Mesenteric fat pad (tissue), 1 donor: ENCODE data around the gene HNRNPH2. TPM values are rescaled to one million over a fixed set of nuclear protein-coding genes. Genes with fewer than 3 reads are reported as not detected.

Source experiments
- DNase-seq: peaks from one replicate; pipeline ENCODE4 v3.0.0-alpha.2; 2020; ENCODE audit warnings: low spot score
- long read RNA-seq: library from polyadenylated mRNA; unstranded; transcript quantifications from one replicate; pipeline ENCODE4 v2.0.0, GENCODE V29; 2020
- total RNA-seq: library from RNA; stranded (reverse); fragmentation: NEBNext Ultra II Directional; extraction: Animal tissue kit (Norgen Biotek cat#: 25700); gene quantifications from one replicate; pipeline ENCODE4 v1.2.1, GENCODE V29; 2021
- donor health status: DM: yes; HTN: yes; CAD: no.

HNRNPH2 gene, protein sequence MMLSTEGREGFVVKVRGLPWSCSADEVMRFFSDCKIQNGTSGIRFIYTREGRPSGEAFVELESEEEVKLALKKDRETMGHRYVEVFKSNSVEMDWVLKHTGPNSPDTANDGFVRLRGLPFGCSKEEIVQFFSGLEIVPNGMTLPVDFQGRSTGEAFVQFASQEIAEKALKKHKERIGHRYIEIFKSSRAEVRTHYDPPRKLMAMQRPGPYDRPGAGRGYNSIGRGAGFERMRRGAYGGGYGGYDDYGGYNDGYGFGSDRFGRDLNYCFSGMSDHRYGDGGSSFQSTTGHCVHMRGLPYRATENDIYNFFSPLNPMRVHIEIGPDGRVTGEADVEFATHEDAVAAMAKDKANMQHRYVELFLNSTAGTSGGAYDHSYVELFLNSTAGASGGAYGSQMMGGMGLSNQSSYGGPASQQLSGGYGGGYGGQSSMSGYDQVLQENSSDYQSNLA
- total RNA-seq, result 62.1 TPM
- long read RNA-seq, transcript HNRNPH2-201 (2 exons, 2,223 nt), result major isoform, 375 of 392 reads
- long read RNA-seq, partial matches to known transcripts, result 17 of 392 reads
- long read RNA-seq, other reads (novel, unspliced or antisense), result 0 of 392 reads

DNA sequence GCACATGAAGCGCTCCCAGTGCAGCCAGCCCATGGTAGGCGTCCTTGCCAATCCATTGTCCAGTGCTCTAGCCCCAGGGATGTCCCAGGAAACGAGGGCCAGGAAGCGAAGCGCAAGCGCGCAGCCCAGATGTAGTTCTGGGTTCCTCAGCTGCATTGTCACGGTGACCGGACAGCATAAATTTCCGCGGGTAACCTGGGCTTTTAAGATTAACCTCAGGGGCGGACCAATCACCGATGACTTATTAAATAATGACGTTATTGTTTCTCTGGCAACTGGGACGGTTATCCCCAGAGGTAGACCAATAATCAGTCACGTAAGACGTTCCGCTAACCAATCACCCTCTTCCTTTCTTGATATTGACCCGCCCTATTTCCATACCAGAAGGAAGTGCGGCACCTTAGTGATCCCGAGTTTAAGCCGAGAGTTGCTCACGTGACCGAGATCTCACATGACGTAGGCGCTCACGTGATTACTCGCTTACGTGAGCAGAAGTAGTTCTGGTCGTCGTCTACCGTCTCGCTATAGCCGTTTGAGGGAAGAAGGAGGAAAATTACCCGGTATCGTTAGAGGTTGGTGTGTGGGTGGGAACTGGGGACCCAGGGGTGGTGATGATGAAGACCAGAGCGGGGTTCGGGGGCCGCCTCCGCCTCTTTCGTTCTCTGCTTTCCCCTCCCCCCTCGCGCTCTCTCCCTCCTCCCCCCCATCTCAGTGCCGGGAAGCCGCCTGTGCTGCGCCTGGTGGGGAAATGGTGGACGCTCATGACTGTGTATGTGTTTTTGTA lies at the start of gene HNRNPH2, which contains the start of gene GLA:
HNRNPH2 (plus strand) TSS at position 475 of the 784 bp plus-strand sequence. CDS start 3,767 bp downstream, outside the sequence.
GLA (minus strand) TSS at position 178 of the 784 bp plus-strand sequence; CDS start at position 156, 22 bp downstream.
- no peak for DNase-seq

DNA sequence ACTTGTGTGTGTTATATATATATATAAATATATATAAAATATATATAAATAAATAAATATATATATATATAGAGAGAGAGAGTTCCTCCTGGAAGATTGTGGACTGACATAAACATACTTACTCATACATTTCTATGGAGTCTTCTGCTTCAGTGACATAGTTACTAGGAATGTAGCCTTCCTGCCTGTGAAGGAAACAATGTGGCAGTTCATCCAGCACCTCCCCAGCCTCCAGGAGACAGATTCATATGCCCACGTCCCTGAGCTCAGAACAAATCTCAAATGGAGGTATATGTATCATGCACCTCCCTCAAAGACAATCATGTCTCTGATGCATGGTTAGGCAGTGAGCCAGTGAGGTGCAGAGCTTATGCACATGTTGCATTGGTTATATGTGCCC lies 48.1 kb upstream of the HNRNPH2 start:
- no peak for DNase-seq

DNA sequence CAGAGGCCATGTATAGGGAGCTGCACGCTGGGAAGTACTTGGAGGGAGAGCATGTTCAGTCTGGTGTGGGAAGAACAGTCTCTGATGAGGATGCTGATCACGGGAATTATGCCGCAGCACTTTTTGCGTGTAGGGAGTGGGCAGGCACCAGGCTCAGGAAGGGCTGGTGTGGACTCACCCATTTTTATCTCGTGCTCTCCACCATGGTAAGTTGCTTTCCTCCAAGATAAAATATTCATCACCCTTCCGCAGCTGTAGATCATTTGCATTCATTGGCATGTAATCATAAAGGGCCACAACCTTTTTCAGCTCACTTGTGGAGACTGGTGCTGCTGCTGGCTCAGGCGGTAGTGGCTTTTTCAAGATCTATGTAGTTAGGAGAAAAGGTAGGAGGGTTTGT lies 47.6 kb upstream of the HNRNPH2 start:
- DNase-seq, result no peak

DNA sequence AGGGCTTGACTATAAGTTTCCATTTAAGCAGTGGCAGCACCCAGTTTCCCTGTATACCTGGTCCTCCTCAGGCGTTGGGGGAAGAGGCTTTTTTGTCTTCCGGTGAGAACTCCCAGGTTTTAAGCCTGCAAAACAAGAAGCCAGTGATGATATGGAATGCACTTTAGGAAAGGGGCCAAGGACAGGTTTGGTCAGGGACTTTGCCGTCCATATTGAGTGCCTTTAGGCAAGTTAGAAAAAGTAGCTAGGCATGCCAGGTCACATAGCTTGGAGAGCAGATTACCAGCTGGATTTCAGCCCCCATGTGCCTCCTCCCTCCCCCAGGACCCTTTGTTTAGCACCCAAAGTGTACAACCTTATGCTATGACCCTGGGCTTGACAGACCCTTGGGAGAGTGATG lies 45.9 kb upstream of the HNRNPH2 start:
- DNase-seq, result no peak

DNA sequence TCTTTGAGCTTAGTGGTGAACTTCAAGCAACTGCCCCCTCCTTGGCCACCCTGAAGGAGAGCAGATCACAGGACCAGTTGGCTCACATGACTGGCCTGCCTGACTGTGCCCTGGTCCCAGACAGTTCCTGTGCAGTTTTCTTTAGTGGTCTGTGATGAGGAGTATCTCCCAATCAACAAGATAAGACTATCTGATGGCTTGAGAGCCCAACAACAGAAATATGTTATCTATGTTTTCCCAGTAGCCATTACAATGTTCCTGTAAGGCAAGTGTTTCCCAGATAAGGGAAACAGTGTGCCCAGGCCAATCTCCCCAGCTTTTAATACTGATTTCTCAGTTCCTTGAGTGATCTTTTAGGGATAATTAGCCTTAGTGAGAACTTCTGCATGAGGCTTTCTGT lies 45.3 kb upstream of the HNRNPH2 start:
- no peak for DNase-seq

DNA sequence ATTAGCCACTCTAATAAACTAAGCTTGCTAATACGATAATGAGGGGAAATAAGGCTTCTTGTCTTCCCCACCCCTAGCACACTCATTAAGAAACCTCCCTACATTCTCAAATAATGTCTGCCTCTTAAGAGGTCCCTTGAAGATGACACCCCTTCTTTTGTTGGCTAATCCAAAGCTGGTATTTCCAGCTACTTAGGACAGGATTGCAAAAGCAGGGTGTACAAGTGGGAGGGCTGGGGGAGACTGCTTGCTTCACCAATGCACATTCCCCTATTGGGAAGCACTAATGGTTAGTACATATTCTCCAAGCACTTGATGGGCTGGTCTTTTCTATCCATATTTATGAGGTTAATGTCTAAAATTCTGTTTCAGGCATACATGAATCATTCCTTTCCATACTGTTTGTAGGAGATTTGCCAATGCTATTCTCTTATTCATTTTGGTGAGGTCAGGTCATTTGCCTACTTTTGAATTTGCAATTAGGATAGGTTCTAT lies 42.7 kb upstream of the HNRNPH2 start:
- no peak for DNase-seq

DNA sequence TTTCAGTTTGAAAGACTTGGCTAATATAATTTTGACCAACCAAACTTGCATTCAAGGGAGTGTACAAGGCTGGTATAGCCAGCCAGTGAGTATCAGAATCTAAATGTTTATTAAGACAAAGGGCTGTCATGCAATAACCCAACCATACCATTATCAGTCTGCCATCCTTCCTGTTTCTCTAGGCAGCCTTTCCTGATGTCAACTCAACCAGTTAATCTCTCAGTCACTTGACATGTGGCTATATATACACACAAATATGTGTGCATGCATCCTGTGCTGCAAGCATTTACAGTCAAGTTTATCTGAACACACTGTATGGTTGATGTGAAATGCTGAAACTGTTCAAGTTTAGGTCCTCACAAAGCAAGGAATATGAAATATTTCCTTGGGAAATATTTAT lies 39.2 kb upstream of the HNRNPH2 start:
- no peak for DNase-seq

DNA sequence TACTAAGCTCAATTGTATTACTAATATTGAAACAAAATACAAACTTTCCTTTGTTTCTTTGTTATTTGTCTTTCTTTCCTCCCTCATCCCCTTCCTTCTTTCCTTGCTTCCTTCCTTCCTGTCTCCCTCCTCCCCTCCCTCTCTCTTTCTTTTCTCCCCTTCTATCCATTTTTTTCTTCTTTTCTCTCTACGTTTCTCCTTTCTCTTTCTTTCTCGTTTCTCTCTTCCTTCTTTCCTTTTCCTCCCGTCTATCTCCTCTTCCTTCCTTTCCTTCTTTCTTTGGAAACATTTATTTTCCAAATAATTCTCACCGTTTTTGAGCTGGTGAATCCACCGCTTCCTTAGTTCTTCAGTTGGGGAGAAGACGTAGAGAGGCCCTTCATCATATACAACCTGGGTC lies 38.3 kb upstream of the HNRNPH2 start:
- DNase-seq, result no peak

DNA sequence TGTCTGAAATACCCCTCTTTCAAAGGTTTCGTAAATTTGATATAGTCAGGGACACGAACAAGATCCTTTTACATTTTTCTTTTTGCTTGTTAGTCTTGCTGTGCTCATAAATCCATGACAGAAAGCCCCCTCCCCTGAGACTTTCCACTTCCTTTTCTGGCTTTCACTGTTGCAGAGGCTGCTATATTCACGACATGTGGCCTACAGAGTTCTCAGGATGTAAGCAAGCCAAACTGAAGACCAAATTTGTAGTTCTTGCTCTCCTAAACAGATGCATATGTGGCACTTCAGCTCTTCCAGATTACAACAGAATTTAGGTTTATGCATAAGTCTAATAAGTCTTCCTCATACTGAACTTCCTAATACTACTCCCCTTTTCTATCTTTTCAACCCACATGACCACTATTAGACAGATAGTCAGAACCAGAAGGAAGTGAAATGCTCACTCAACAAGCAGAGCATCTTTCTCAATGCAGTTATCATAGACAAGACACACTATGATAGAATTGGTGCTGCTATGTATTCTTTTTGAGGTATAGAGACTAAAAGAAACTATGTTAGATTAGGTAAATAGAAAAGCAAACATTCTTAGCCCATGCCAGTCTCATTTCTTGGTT lies 37.0 kb upstream of the HNRNPH2 start:
- DNase-seq, result no peak

DNA sequence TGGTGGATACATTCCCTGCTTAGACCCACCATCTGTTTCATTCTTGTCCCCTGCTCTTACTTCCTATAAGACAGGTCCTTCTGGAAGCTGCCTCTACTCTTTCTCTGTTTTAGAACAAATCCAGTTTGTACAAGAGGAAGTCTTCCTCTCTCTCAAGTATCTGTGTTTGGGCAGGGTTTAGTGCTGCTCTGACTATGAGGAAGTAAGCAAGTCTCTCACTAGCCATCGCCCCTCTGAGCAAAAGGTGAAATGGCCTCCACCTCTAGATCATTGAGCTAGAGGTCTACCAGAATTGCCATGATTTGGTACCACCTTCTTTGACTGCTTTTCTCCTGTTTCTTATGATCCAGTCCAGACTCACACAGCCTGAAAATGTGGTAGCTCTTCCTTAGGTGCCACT lies 30.5 kb upstream of the HNRNPH2 start:
- DNase-seq, result no peak

DNA sequence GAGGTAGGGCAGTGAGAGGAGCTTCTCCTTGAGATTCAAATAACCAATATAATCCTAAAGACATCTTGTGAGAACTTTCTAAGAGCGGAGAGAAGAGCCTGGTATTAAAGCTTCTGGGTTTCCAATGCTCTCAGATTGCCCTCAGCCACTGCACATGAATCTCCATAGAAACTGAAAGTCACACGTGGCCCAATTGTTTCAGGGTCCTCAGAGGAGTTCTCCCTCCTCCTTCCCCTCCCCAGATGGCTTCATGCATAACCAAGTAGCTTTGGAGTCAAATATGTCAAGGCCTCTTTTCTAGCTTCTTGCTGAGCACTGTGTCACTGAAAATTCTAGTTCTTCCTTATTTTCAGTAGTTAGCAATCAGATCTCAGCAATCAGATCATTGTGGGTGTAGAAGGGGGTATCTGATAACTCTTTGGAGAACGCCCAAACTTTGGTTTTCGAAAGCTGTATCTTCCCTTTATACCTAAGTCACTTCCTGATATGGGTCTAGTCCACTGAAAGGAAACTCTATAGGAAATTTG lies 24.3 kb upstream of the HNRNPH2 start:
- no peak for DNase-seq

DNA sequence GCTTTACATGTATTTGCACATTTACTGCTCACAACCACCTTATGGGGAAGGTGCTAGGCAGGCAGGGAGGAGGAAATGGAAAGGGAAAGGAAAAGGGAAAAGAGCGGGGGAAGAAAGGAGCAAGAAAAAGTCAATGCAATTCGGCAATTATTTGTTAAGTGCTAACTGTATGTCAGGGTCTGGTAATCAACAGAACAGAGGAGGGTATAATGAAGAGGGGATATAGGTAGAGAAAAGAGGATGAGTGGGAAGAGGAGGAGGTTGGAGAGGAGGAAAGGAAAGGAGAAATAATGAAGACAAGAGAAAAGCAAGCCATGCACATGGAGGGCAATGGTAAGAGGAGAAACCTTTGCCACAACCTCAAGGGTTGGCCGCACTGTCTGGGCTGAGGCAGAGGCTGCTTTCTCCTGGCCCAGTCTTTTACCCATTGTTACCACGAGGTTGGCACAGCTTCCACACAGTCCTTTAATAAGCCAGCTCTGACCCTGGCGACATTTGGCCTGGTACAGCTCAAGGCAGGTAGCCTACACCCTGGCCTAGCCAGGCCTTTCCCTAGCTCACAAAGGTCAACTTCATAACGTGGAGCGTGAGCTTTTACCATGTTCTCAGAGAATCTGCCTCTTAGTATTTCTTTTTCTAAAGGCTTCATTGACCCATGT lies 22.9 kb upstream of the HNRNPH2 start:
- DNase-seq, result no peak

DNA sequence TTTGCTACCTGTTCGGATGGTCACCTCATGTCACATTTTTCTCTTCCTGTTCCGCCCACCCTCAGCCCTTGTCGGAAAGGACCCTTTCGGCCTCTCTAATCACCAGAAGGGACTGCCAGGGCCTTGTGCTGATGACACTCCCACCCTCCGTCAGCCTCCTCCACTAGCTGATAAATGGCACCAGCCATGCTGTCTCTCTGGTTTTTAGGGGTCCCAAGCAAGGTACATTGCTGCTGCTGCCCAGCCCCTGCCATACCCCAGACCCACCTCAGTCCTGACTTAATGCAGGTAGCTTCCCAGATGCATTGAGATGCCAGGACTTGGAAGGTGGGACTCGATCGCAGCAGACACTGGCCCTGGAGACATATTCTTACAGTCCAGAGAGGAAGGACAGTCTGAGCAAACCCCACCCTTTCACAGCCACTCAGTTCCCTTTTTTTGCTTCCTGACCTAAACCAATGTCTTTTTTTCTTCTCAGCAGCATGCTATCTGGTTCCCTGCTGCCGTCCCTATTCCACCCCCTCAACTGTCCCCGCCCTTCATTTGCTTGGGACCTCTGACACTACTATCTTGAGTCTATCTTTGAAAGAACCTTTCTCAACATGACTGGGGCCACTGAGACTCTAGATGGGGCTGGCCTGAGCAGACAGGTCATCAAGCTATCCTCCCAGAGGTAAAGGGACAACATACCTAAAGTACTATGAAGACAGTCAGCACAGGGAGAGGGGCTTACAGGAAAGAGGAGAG lies 22.1 kb upstream of the HNRNPH2 start, which contains the start of gene BTK:
BTK (minus strand) TSS at position 397 of the 747 bp plus-strand sequence. CDS start 10,907 bp downstream, outside the sequence.
- no peak for DNase-seq

DNA sequence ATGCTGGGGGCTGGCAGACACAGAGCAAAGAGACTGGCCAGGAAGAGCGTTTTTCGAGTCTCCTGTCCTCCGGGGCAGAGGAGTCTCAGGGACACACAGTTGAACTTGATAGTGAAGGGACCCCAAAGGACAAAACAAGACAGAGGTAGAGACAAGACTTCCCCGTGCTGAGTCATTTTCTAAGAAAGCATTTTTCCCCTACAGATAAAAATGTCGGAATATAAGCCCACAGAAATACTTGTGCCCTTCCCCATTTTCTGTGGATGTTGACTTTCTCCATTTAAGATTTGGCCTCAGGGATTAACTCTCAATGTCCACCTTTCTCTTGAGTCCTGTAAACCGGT lies 21.5 kb upstream of the HNRNPH2 start:
- DNase-seq, result no peak

DNA sequence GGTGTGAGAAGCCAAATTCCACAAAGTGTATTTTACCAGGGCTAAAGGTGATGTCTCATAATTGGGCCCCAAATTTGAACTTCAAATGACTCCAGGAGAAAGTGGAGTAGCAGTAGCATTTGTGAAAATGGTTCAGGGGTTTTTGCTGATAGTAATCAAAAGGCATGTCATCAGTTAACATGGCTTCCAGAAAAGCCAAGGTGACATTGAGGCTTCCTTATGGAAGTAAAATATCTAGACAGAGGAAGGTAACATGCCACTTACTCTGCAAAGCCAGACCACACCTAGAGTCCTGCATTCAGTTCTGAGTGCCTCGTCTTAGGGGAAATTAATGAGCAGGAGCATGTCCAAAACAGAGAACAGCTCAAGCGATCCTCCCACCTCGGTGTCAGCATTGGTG lies 19.4 kb upstream of the HNRNPH2 start:
- DNase-seq, result no peak

DNA sequence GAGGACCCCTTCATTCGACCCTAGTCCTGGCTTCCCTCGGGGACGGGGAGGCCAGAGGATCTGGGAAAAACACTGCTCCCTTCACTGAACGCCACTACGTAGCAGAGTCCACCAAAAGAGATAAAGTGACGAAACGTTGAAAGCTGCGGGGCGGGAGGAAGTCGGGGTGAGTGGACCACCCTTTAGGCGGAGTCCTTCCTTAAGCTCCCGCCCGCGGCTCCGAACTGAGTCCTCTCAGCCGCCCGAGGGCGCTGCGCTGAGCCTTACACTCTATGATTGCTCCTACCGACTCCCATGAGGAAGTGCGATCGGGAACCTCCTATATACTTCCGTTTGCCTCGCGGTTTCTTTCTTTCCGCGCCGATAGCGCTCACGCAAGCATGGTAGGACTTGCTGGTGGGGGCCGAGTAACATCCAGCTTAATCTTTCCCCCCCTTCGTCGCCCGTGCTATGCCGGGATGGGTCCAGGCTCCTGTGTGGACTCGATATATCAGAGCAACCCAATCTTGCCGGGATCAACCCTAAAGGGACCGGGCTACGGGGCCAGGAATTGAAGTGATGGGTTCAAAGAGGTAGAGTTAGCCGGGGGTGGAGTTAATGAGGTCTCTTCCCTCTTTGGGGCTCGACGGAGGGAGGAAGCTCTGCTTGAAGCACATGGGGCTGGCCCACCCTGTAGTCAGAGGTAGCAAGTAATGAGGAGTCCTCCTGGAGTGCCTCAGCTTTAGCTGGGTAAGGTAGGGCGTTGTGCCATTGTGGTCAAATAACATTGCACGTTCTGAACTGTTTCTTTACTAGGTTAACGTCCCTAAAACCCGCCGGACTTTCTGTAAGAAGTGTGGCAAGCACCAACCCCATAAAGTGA lies 17.1 kb upstream of the HNRNPH2 start, which contains the start of gene RPL36A:
RPL36A (plus strand) TSS at position 348 of the 862 bp plus-strand sequence; CDS start at position 381, 33 bp downstream.
- DNase-seq, result peak; percentile 94

DNA sequence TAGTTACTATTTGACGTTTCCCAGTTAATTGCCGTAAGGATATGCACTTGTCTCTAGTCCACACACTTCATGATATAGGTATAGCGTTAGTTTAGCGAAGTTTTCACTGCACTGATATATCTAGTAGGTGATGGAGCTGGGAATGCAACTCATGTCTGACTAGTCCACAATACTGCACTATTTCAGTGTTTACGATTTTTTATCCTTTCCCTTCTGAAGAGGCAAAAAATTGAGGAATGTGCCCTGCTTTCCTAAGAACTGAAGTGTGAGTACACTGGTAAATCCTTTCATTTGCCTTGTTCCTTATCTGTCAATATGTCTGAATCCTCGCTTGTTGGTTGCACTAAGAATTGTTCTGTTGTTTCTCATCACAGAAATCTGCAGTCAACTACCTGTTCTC lies 16.2 kb upstream of the HNRNPH2 start:
- DNase-seq, result no peak

DNA sequence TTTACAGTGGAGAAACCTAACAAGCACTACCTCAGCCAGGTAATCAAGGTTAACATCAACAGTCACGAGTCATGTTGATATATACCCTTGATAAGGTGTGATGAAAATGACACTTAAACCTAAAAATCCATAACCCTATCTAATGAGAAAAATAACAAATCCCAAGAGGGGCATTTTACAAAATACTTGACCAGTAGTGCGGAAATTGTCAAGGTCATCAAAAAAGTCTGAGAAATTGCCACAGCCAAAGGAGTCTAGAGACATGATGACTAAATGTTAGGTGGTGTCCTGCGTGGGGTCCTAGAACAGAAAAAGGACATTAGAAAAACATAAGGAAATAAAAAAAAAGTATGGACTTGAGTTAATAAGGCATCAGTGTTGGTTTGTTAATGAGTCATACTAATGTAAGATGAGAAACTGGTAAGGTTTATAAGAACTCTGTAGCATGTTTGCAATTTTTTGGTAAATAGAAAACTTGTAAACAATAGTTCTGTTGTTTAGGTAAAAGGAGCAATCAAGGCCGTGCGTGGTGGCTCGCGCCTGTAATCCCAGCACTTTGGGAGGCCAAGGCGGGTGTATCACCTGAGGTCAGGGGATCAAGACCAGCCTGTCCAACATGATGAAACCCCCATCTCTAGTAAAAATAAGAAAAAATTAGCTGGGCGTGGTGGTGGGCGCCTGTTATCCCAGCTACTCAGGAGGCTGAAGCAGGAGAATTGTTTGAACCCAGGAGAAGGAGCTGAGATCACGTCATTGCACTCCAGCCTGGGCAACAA lies 14.3 kb upstream of the HNRNPH2 start:
- no peak for DNase-seq
